ENCODE measurements around the gene EXOC5.

Gene EXOC5, protein sequence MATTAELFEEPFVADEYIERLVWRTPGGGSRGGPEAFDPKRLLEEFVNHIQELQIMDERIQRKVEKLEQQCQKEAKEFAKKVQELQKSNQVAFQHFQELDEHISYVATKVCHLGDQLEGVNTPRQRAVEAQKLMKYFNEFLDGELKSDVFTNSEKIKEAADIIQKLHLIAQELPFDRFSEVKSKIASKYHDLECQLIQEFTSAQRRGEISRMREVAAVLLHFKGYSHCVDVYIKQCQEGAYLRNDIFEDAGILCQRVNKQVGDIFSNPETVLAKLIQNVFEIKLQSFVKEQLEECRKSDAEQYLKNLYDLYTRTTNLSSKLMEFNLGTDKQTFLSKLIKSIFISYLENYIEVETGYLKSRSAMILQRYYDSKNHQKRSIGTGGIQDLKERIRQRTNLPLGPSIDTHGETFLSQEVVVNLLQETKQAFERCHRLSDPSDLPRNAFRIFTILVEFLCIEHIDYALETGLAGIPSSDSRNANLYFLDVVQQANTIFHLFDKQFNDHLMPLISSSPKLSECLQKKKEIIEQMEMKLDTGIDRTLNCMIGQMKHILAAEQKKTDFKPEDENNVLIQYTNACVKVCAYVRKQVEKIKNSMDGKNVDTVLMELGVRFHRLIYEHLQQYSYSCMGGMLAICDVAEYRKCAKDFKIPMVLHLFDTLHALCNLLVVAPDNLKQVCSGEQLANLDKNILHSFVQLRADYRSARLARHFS

DNA sequence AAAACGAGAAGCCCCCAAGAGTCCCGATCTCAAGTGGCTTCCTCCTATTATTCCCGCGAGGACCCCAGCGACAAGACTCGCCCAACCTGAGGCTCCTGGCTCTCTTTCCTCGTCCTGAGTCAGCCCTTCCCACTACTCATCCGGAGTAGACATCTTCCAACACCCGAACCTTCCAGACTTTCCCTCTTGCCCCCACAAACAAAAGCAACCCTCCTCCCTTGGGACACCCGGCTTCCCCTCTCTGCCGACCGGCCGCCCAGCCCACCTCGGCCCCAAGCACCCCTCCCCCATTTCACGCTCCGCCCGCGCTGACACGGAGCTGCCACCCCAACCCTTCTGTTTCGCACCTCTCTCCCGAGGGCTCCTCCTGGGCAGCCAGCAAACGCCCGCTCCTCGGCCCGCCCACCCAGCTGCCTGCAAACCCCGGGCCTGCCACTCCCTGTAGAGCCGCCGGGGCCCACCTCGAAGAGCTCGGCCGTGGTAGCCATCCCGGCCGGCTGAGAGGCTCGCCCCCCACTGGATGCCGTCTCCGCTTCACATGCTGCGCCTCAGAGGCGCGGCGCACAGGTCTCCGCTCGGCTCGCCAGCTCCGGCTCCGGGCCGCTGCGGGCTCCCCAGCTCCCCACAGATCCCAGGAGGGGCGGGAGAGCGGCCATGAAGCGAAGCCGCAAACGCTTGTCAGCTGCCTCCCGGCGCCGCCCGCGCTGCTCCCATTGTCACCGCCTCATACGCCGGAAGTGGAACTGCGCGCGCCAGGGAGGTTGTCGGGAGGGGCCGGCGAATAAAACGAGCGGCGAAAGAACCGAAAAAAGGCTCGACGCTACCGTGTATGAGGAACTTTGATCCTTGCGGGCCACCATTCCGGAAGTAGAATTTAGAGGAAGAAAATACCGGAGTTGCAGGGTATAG lies at the start of gene EXOC5, which contains the start of gene AP5M1:
EXOC5 (minus strand) TSS at position 745 of the 909 bp plus-strand sequence; CDS start at position 488, 257 bp downstream.
AP5M1 (plus strand) TSS at position 811 of the 909 bp plus-strand sequence. CDS start 344 bp downstream, outside the sequence.
- peak within 1 kb of the TSS; percentile 95 for H3K27ac ChIP-seq

DNA sequence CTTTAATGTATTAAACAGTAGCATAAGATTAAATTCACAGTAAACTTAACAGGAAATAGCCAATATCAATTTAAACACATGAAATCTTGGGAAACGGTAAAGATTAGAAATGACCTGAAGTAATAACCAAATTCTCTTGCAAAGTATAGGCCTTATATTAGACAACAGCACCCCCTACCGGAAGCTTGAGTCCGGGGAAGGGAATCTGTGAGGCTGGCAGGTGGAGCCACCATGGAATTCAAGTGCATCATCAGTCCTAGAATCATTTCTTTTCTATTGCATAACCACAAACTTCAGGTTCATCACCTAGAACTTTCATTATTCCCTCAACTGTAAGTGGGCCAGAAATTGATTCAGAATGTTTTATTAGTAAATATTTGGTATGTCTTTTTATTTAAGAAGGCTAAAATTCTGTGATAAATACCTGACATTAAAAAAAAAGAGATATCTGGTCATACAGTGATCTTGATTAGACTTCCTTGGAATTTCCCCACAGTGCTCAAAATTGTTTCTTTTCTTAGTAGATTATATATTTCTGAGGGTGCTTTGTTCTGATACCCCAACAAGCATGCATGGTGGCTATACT lies 48.6 kb upstream of the EXOC5 start:
- no peak overlapping the region for H3K27ac ChIP-seq
- TF ChIP-seq, protein P1, sequence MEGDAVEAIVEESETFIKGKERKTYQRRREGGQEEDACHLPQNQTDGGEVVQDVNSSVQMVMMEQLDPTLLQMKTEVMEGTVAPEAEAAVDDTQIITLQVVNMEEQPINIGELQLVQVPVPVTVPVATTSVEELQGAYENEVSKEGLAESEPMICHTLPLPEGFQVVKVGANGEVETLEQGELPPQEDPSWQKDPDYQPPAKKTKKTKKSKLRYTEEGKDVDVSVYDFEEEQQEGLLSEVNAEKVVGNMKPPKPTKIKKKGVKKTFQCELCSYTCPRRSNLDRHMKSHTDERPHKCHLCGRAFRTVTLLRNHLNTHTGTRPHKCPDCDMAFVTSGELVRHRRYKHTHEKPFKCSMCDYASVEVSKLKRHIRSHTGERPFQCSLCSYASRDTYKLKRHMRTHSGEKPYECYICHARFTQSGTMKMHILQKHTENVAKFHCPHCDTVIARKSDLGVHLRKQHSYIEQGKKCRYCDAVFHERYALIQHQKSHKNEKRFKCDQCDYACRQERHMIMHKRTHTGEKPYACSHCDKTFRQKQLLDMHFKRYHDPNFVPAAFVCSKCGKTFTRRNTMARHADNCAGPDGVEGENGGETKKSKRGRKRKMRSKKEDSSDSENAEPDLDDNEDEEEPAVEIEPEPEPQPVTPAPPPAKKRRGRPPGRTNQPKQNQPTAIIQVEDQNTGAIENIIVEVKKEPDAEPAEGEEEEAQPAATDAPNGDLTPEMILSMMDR (IDR thresholded peaks at IDR 0.05): peak; percentile 83
- no peak for TF ChIP-seq ZFX (IDR thresholded peaks at IDR 0.05; ENCODE audit: borderline replicate concordance)

More for the DNA sequence above, at the start of gene EXOC5, which contains the start of gene AP5M1:
- TF ChIP-seq ZFX (IDR thresholded peaks at IDR 0.05; ENCODE audit: borderline replicate concordance): no peak
- TF ChIP-seq, protein P1 (IDR thresholded peaks at IDR 0.05): no peak; the same call in 1 of the 2 replicates

DNA sequence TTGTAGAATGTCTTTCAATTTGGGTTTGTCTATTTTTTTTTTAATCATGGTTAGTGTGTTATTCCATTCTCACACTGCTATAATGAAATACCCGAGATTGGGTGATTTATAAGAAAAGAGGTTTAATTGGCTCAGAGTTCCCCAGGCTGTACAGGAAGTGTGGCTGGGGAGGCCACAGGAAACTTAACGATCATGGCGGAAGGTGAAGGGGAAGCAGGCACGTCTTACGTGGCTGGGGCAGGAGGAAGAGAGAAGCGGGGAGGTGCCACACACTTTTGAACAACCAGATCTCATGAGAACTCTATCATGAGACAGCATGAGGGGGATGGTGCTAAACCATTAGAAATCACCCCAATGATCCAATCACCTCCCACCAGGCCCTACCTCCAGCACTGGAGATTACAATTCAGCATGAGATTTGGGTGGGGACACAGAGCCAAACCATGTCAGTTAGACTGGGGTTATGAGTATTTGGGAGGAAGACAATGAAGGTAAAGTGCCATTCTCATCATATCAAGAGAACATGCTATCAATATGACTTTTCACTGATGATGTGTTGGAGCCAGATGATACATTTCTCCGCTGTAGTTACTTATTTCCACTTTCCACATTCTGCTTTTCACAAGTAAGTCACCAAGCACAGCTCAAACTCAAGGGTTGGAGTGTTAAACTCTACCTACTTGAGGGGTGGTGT lies 45.8 kb upstream of the EXOC5 start:
- H3K27ac ChIP-seq: no peak overlapping the region
- TF ChIP-seq, protein P1 (IDR thresholded peaks at IDR 0.05): no peak
- TF ChIP-seq ZFX (IDR thresholded peaks at IDR 0.05; ENCODE audit: borderline replicate concordance): no peak

DNA sequence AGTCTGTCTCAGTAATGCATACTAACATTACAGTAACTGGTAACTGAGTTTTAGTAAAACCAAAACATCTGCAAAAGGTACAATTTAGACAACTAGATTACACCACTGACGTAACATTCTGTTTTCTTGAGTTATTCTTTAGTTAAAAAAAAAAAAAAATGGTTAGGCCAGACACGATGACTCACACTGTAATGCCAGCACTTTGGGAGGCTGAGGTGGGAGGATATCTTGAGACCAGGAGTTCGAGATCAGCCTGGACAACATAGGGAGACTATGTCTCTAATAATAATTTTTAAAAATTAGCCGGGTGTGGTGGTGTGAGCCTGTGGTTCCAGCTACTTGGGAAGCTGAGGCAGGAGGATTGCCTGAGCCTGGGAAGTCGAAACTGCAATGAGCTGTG lies 34.2 kb upstream of the EXOC5 start:
- TF ChIP-seq ZFX (IDR thresholded peaks at IDR 0.05; ENCODE audit: borderline replicate concordance): no peak
- TF ChIP-seq, protein P1 (IDR thresholded peaks at IDR 0.05): no peak
- H3K27ac ChIP-seq: no peak overlapping the region

DNA sequence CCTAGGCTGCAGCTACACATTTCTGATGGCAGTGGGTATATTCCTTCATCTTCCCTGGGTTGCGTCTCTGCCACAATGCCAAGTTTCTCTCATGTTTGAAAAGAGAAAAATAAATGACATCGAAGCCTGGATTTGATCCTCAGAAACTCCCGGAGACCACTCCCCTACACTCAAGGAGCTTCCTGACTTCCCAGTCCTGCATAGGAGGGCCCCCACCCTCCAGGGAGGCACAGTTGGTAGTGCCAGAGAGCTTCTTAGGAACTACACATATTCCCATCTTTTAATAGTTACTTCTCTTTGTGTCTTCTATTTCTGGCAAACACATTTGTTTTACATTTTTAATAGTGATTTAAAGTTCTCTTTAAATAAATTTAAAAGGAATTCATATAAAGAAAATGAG lies 30.8 kb upstream of the EXOC5 start:
- no peak for TF ChIP-seq ZFX (IDR thresholded peaks at IDR 0.05; ENCODE audit: borderline replicate concordance)
- TF ChIP-seq, protein P1 (IDR thresholded peaks at IDR 0.05): no peak
- no peak overlapping the region for H3K27ac ChIP-seq

DNA sequence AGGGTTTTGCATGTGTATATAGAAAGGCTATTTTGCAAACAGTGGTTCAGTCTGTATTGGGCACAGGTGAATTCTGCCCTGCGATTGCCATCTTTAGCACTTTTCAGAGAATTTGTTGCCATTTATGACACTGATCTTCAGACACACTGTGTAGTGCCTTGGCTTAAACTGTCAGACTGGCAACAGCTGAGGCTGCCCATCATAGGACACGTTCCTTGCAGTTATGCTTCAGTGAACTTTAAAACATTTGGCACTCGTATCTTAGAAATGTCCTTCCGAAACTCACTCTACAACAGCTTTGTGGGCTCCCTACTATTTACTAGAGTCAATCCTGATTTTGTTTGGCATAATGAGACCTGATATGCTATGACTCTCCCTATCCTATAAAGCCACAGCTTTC lies 29.1 kb upstream of the EXOC5 start:
- no peak overlapping the region for H3K27ac ChIP-seq
- TF ChIP-seq, protein P1 (IDR thresholded peaks at IDR 0.05): no peak
- no peak for TF ChIP-seq ZFX (IDR thresholded peaks at IDR 0.05; ENCODE audit: borderline replicate concordance)

All from 22Rv1 (cell line).